ENCODE data around the gene HMCN2. TPM values are rescaled to one million over a fixed set of nuclear protein-coding genes. Genes with fewer than 3 reads are reported as not detected.
"Not testable (repeated sequence)": the region's sequence is repeated elsewhere in the genome, so short reads cannot be mapped to it uniquely, and the experiment has no call there.

HMCN2 gene
- total RNA-seq, 1 donor from 2014 or later = 5.7 TPM

DNA sequence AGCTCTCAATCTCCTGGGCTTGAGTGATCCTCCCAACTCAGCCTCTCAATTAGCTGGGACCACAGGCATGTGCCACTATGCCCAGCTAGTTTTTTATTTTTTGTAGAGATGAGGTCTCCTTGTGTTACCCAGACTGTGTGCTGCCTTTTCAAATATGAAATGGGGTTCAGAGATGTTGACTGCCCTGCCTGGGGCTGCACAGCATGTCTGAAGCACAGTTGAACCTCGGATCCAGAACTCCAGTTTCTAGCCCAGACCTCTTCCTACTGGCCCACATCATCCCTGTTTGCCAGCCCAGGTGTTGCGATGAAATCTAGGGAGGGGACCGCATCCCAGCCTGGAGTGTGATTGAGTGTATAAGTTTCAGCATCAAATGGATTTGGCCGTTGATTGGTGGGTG is 69.4 kb downstream of the HMCN2 start:
- intact Hi-C loops (cut with DNase I) = loop anchor here (5.0 kb wide), 1 partner anchor 68 kb away; the partner anchor contains the start of gene HMCN2
- DNase-seq (ENCODE audit: missing footprints) = no peak
- ATAC-seq = no peak

DNA sequence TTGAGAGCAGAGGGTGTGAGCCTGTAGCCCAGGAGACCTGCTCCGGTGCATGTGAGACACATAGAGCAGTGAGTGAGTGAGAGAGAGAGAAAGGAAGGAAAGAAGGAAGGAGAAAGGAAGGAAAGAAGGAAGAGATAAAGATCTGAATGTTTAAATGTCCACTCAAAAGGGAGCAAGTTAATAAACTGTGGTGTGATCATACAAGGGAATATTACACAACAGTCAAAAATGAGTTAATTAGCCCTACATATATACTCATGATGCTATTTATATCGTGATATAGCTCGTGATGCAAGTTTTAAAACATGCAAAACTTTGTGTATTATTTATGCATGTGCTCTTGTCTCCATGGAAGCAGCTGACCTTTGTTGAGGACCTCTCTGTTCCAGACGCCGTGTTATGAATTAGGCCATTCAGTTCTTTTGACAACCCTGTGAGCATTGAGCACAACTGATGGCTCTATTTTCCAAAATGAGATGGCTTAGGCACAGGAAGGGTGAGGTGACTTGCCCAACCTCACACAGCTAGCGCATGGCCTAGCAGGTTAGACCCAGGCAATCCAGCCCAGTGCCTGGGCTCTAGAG is 70.6 kb downstream of the HMCN2 start:
- ATAC-seq (no peak), DNase-seq (ENCODE audit: missing footprints) (no peak)
- intact Hi-C loops (cut with DNase I) = no loop called here

DNA sequence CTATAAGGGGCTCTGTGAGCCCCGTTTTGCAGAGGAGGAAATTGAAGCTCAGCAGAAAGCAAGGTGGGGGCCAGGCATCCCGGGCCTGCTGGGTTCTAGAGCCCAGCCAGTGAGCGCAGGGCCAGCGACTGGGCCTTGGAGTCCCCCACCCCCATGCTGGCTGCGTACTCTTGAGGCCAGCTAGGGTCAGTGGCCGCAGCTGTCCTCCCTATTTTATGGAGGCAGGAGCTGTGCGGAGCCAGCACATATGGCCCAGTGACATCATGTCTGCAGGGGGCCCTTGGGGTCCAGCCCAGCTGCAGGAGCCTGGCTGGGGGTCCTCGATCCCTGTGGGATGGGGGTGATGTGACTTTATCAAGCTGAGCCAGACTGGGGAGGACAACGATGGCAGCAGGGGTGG is 71.3 kb downstream of the HMCN2 start:
- DNase-seq (ENCODE audit: missing footprints) (no peak), ATAC-seq (no peak)
- intact Hi-C loops (cut with DNase I) = no loop called here

GRCh38 chr9:130337318-130337717 is 71.8 kb downstream of the HMCN2 start:
- no peak for DNase-seq (ENCODE audit: missing footprints)
- intact Hi-C loops (cut with DNase I) = no loop called here
- no peak for ATAC-seq

DNA sequence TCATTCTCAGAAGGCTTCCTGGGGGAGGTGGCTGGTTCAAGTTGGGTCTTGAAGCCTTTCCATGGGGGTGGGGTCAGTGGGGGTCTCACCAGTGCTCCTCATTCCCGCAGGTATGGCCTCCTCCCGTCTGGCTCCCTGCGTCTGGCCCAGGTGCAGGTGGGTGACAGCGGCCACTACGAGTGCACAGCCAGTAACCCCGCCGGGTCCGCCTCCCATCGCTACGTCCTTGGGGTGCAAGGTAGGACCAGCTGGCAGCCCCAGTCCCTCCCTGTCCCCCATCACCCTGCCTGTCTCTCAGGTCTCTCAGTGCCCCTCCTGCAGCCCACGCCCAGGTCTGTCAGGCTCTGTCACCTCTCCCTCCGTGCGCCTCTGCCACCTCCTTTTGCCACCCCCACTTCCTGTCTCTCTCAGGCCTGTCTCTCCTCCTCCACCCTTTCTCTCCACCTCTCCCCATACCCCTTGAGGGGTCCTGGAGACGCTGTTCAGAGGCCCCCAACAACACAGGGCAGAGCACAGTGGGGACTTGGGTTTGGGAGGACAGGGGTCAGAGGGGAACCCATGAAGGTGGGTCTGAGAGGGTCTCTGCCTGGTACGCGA is 72.3 kb downstream of the HMCN2 start:
- intact Hi-C loops (cut with DNase I) = no loop called here
- DNase-seq (ENCODE audit: missing footprints) (no peak), ATAC-seq (no peak)

DNA sequence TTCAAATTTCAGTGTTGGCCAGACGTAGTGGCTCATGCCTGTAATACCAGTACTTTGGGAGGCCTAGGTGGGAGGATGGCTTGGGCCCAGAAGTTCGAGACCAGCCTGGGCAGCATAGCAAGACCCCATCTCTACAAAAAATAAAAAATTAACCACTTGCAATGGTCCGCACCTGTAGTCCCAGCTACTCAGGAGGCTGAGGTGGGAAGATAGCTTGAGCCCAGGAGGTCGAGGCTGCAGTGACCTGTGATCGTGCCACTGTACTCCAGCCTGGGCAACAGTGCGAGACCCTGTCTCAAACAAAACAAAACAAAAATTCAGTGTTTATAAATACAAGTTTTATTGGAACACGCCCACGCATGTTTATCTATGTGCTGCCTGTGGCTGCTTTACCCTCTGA is 73.3 kb downstream of the HMCN2 start:
- ATAC-seq; intact Hi-C loops (cut with DNase I); DNase-seq (ENCODE audit: missing footprints): not testable (repeated sequence)

- intact Hi-C loops (cut with DNase I) = no loop called here
- no peak for DNase-seq (ENCODE audit: missing footprints)
- no peak for ATAC-seq
Observed at GRCh38 chr9:130339306-130339705, 73.7 kb downstream of the HMCN2 start.

GRCh38 chr9:130340011-130340410 is 74.5 kb downstream of the HMCN2 start:
- intact Hi-C loops (cut with DNase I) = loop anchor here (5.0 kb wide), 1 partner anchor 98 kb away; no protein-coding TSS in a partner anchor
- DNase-seq (ENCODE audit: missing footprints) = no peak
- no peak for ATAC-seq

GRCh38 chr9:130340557-130340956 is 75.0 kb downstream of the HMCN2 start:
- DNase-seq (ENCODE audit: missing footprints) = peak; percentile 15
- ATAC-seq = not testable (repeated sequence)
- intact Hi-C loops (cut with DNase I) = loop anchor here (5.0 kb wide), 1 partner anchor 98 kb away; no protein-coding TSS in a partner anchor

- ATAC-seq (no peak), DNase-seq (ENCODE audit: missing footprints) (peak; percentile 55)
- intact Hi-C loops (cut with DNase I) = loop anchor here (5.0 kb wide), 1 partner anchor 99 kb away; no protein-coding TSS in a partner anchor
Observed at GRCh38 chr9:130341128-130341527, 75.6 kb downstream of the HMCN2 start.

- DNase-seq (ENCODE audit: missing footprints) = peak; percentile 40
- ATAC-seq = no peak
- intact Hi-C loops (cut with DNase I) = loop anchor here (5.0 kb wide), 1 partner anchor 100 kb away; no protein-coding TSS in a partner anchor
Observed at GRCh38 chr9:130341839-130342713, 76.5 kb downstream of the HMCN2 start.

DNA sequence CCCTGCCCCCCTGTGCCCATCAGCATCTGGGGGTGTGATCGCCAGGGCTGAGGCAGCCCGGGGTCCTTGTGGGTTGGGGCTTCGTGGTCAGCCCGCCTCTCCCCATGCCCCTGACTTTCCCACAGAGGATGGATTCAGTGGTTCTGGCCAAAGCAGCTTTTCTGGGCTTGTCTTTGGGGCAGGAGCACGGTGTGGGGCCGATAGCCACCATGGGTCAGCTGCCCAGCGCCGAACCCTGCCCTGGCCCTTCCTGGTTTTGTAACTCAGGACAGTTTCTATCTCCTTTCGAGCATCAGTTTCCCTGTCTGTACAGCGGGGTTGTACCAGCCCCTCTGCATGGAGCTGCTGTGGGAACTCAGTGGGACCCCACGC is 77.1 kb downstream of the HMCN2 start:
- intact Hi-C loops (cut with DNase I) = loop anchor here (5.0 kb wide), 1 partner anchor 100 kb away; no protein-coding TSS in a partner anchor
- peak; percentile 54 for DNase-seq (ENCODE audit: missing footprints)
- no peak for ATAC-seq

DNA sequence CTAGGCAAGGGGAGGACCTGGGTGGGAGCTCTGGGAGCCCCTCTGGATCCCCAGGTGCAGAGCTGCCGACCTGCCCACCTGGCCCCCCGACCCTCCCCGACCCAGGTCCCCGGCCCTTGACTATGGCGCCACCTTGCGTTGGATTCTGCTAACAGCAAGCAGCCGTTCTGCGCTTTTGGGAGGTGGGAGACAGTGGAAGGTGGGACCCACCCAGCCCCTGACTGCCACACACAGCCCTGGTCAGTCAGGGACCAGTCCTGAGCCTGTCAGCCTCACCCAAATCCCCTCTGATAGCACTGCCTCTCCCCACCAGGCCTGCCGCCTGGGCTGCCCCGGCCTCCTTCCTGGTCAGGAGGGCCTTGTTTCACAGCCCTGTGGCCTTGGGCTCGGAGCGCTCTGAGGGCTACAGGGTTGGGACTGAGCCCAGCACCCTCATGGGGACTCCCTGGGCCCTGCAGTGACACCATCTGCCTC is 77.9 kb downstream of the HMCN2 start:
- ATAC-seq (peak; percentile 26), DNase-seq (ENCODE audit: missing footprints) (peak; percentile 56)
- intact Hi-C loops (cut with DNase I) = loop anchor here (5.0 kb wide), 1 partner anchor 101 kb away; no protein-coding TSS in a partner anchor

GRCh38 chr9:130344366-130344765 is 78.8 kb downstream of the HMCN2 start:
- ATAC-seq (no peak), DNase-seq (ENCODE audit: missing footprints) (no peak)
- intact Hi-C loops (cut with DNase I) = loop anchor here (2.0 to 5.0 kb wide), 2 partner anchors 102 to 238 kb away; no protein-coding TSS in a partner anchor

DNA sequence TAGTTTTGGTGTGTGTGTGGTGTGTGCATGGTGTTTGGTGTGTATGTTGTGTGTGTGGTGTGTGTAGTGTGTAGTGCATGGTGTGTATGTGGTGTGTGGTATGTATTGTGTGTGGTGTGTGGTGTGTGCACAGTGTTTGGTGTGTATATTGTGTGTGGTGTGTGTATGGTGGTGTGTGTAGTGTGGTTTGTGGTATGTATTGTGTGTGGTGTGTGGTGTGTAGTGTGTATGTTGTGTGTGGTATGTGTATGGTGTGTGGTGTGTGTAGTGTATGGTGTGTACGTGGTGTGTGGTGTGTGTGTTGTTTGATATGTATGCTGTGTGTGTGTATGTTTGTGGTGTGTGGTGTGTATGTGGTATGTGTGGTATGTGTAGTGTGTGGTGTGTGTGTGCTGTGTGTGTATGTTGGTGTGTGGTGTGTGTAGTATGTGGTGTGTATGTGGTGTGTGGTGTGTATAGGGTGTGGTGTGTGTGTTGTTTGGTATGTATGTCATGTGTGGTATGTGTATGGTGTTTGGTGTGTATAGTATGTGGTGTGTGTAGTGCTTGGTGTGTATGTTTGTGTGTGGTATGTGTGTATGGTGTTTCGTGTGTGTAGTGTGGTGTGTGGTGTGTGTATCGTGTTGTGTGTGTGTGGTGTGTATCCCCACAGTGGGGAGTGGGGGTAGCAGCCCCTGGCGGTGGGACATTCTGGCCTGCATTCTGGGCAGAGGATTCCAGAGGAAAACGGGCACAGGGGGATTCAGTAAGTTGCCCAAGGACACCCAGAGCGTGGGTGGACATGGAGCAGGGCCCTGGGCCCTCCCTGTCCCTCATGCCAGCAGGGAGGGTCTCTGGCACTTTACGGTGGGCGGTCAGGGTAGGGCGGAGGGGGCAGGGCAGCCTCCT is 79.7 kb downstream of the HMCN2 start:
- intact Hi-C loops (cut with DNase I) = loop anchor here (2.0 kb wide), 1 partner anchor 238 kb away; no protein-coding TSS in a partner anchor
- DNase-seq (ENCODE audit: missing footprints) = no peak
- no peak for ATAC-seq

DNA sequence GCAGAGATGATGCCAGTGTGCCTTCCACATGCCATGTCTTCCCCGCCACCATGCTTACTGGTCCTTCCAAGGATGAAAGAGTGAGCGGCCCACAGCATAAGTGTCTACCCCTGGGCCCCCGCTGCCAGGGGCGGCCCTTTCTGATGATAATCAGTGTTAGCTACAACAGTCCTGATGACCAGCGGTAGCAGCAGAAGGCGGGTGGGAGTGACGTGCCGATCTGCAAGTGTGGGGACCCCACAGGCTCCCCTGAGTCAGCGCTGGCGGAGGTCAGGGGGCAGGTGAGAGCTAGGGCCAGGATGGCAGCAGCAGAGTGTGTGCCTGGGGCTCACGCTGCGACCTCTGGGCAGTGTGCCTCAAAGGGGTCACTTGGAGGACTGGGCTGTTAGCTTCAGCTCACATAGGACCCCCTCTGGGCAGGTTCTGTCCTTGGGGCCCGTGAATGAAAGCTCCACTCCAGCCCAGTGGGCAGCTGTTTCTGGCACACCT is 80.4 kb downstream of the HMCN2 start:
- intact Hi-C loops (cut with DNase I) = loop anchor here (2.0 kb wide), 1 partner anchor 239 kb away; no protein-coding TSS in a partner anchor

GRCh38 chr9:130346431-130346830 is 80.9 kb downstream of the HMCN2 start:
- intact Hi-C loops (cut with DNase I) = no loop called here
- ATAC-seq (no peak), DNase-seq (ENCODE audit: missing footprints) (no peak)

More for the DNA sequence above, 80.4 kb downstream of the HMCN2 start:
- ATAC-seq (no peak), DNase-seq (ENCODE audit: missing footprints) (peak; percentile 44)

DNA sequence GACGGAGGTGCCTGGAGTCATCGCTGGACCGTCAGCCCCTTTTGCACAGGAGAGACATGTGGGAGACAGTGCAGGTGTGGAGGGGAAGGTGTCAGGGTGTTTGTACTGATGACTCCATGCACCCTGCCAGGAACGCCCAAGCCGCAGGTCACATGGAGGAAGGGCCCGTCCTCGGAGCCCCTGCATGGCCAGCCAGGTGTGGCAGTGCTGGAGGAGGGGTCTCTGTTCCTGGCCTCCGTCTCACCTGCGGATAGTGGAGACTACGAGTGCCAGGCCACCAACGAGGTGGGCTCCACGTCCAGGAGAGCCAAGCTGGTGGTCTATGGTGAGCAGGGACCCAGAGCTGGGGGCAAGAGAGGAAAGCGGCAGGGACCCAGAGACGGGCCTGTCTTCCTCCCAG is 81.5 kb downstream of the HMCN2 start:
- DNase-seq (ENCODE audit: missing footprints) = peak; percentile 42
- ATAC-seq = no peak
- intact Hi-C loops (cut with DNase I) = no loop called here
